GM21786 (cell line): ENCODE results near the gene NOTO.
"Not testable (repeated sequence)": the region's sequence is repeated elsewhere in the genome, so short reads cannot be mapped to it uniquely, and the experiment has no call there.

Experiments
- ATAC-seq: cut with Tn5 transposase; IDR thresholded peaks from one replicate; pipeline ENCODE4 v1.9.1; 2021; ENCODE audit not compliant: unreplicated experiment

NOTO gene

GRCh38 chr2:73200281-73200680 is 2.1 kb upstream of the NOTO start:
- not testable (repeated sequence) for ATAC-seq

- ATAC-seq, result no peak
Observed at GRCh38 chr2:73203055-73203681, 794 bp downstream of the NOTO start.

- no peak for ATAC-seq
Observed at GRCh38 chr2:73205611-73206010, 3.2 kb downstream of the NOTO start.

GRCh38 chr2:73208258-73208657 is 5.9 kb downstream of the NOTO start:
- ATAC-seq, result no peak

- no peak for ATAC-seq
Observed at GRCh38 chr2:73210019-73210418, 7.6 kb downstream of the NOTO start.

GRCh38 chr2:73210696-73211095 is 8.3 kb downstream of the NOTO start:
- no peak for ATAC-seq

- no peak for ATAC-seq
Observed at GRCh38 chr2:73212098-73212447, 9.7 kb downstream of the NOTO start.

GRCh38 chr2:73212448-73213176 is 10.2 kb downstream of the NOTO start:
- peak; percentile 70 for ATAC-seq

GRCh38 chr2:73214120-73215035 is 12.0 kb downstream of the NOTO start, which contains the start of gene SMYD5:
SMYD5 (plus strand) TSS chr2:73214245; CDS start chr2:73214267, 22 bp downstream.
- peak; percentile 92 for ATAC-seq

- ATAC-seq, result no peak
Observed at GRCh38 chr2:73215254-73215653, 12.9 kb downstream of the NOTO start.

- ATAC-seq, result no peak
Observed at GRCh38 chr2:73217160-73217559, 14.8 kb downstream of the NOTO start.

GRCh38 chr2:73217826-73218225 is 15.5 kb downstream of the NOTO start:
- ATAC-seq, result no peak

GRCh38 chr2:73218298-73218697 is 15.9 kb downstream of the NOTO start:
- no peak for ATAC-seq

GRCh38 chr2:73223821-73224220 is 21.4 kb downstream of the NOTO start:
- no peak for ATAC-seq

- ATAC-seq, result no peak
Observed at GRCh38 chr2:73225513-73226360, 23.4 kb downstream of the NOTO start.

- ATAC-seq, result no peak
Observed at GRCh38 chr2:73227086-73227485, 24.7 kb downstream of the NOTO start.

GRCh38 chr2:73228631-73229030 is 26.3 kb downstream of the NOTO start:
- no peak for ATAC-seq

GRCh38 chr2:73232403-73233153 is 30.2 kb downstream of the NOTO start:
- ATAC-seq, result peak; percentile 4

GRCh38 chr2:73233154-73233931 is 31.0 kb downstream of the NOTO start, which contains the start of gene PRADC1:
PRADC1 (minus strand) TSS chr2:73233239; CDS start chr2:73233160, 79 bp downstream.
- ATAC-seq, result peak; percentile 93
